ENCODE measurements around the gene CTDNEP1. TPM values are rescaled to one million over a fixed set of nuclear protein-coding genes. Genes with fewer than 3 reads are reported as not detected.

Gene CTDNEP1
- total RNA-seq = 100 to 1,000 TPM; 158 to 203 TPM

DNA sequence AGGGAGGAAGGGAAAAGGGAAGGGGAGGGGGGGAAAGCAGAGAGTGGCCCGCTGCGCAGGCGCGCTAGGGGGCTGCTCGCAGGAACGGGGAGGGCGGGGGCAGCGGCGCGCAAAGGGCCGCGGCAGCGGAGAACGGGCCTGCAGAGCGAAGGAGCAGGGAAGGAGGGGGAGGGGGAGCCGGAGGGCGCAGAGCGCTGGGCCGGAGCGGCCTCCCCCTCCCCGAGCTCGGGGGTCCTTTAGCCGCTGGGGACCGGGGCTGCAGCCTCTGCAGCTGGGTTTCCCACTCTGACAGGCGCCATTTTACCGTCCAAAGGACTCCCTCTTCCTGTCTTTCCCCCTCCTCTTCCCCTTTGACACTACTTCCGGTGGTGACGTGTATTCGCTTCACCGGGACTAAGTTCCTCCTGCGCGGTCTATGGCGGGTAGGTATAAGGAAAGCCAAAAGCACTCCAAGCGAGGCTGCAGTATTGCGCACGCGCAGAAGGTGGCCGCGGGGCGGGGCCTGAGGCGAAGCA is at the start of gene CTDNEP1:
TSS of gene CTDNEP1 (minus strand) at position 74 of the 515 bp plus-strand sequence. CDS start 438 bp downstream, outside the sequence.
- H3K4me1 Mint-ChIP-seq = peaks cover 45% of the 10 kb centered on the region
- peak within 1 kb of the TSS; percentile 99 for H3K27ac Mint-ChIP-seq
- CTCF ChIA-PET = interaction anchor here (0.6 to 1.0 kb wide), 4 partner anchors 12 to 32 kb away, joined by 3 to 5 read pairs (median 4); partner anchors contain the start of genes ACADVL, DLG4 and PHF23
- POLR2A ChIA-PET = interaction anchor here (1.0 to 1.6 kb wide), 3 partner anchors 10 to 78 kb away, joined by 3 to 8 read pairs (median 4); partner anchors contain the start of genes GABARAP and PHF23
- intact Hi-C loops (cut with DNase I, micrococcal nuclease) = loop anchor here (1.0 to 5.0 kb wide), 24 partner anchors 9 to 681 kb away; partner anchors contain the start of genes EIF5A (in 2 of the 2), GABARAP (in 2 of the 2), POLR2A (in 2 of the 2) and ACADVL (in 1 of the 2)
- ATAC-seq = peak; percentile 94
- DNase-seq = peak; percentile 99
- no peaks in the 10 kb centered on the region for H3K9me3 Mint-ChIP-seq (ENCODE audit: low read depth)
- H3K4me3 Mint-ChIP-seq = peak within 1 kb of the TSS; percentile 93
- H3K27me3 Mint-ChIP-seq = no peaks in the 10 kb centered on the region
- peaks cover 39% of the 10 kb centered on the region for H3K36me3 Mint-ChIP-seq (ENCODE audit: low read depth)

DNA sequence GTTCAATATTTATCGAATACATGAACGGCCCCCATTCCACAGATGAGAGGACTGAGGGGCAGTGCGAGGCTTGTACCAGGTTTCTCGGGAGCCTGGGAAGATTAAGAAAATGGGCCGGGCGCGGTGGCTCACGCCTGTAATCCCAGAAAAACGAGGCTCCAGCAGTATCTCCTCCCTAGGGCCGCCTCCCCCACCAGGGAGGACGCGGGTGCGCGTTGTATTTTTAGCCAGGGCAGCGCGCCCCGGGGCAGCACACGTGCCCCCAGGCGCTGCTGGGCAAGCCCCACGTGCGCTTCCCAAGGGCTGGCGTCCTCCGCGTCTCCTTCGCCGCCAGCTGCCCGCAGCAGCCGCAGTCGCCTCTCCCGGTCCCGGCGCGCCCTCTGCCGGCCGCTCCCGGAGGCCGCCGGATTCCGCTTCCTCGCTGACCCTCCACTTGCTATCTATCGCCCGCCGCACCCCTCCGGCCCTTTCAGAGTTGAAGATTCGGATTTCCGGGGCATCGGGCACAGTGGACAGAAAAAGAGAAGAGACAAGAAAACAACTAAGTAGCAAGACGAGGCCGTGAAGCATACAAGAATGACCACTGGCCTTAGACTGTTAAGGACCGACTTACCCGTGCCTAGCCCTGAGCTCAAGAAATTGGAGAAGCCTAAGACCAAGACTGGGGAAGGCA is 44.8 kb upstream of the CTDNEP1 start:
- CTCF ChIA-PET = interaction anchor here (0.6 to 2.3 kb wide), 29 partner anchors 9 to 393 kb away, joined by 3 to 45 read pairs (median 4); partner anchors contain the start of genes ACAP1, GPS2 and SLC2A4
- H3K4me3 Mint-ChIP-seq = peak overlapping the region; percentile 35
- H3K9me3 Mint-ChIP-seq (ENCODE audit: low read depth) = no peaks in the 10 kb centered on the region

DNA sequence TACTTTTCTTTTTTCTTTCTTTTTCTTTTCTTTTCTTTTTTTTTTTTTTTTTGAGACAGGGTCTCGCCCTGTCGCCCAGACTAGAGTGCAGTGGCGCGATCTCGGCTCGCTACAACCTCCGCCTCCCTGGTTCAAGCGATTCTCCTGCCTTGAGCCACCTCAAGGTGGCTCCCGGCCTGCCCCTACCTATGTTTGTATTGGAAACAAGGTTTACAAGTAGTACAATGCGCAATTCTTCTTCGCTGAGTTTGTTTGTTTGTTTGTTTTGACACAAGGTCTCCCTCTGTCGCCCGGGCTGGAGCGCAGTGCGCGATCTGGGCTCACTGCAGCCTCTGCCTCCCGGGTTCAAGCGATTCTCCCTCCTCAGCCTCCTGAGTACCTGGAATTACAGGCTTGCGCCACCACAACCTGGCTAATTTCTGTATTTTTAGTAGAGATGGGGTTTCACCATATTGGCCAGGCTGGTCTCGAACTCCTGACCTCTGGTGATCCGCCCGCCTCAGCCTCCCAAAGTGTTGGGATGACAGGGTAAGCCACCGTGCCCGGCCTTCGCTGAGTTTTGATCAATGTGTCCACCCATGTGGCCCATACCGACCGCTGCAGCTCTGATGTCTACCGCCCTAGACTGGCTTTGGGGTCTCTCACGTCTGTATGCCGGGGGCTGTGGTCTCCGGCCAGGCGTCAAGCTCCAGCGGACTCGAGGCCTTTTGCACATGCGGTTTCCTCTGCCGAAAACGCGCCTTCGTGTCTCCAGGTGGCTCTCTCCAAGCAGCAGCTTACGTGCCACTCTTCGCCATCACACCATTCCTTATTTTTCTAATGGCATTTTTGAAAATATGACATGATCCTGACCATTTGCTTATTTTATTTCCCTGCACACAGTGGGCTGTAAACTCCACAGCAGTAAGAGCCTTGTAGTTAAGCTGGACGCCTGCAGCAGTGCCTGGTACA is 44.0 kb upstream of the CTDNEP1 start:
- H3K27ac Mint-ChIP-seq = no peak overlapping the region
- intact Hi-C loops (cut with DNase I, micrococcal nuclease) = loop anchor here (1.0 to 10.0 kb wide), 6 partner anchors 15 to 249 kb away; partner anchors contain the start of gene CLDN7 (in 1 of the 2)
- H3K9me3 Mint-ChIP-seq (ENCODE audit: low read depth) = no peaks in the 10 kb centered on the region
- ATAC-seq (no peak), DNase-seq (no peak)
- peaks cover 19% of the 10 kb centered on the region for H3K27me3 Mint-ChIP-seq
- peak overlapping the region; percentile 59 for H3K4me3 Mint-ChIP-seq
- CTCF ChIA-PET = interaction anchor here (0.7 to 2.3 kb wide), 19 partner anchors 9 to 393 kb away, joined by 3 to 45 read pairs (median 5); partner anchors contain the start of genes ACAP1, GPS2 and SLC2A4
- peaks cover 23% of the 10 kb centered on the region for H3K4me1 Mint-ChIP-seq
- H3K36me3 Mint-ChIP-seq (ENCODE audit: low read depth) = no peaks in the 10 kb centered on the region
- POLR2A ChIA-PET = interaction anchor here (0.6 to 1.5 kb wide), 2 partner anchors 40 to 250 kb away, joined by 3 read pairs; no protein-coding TSS in a partner anchor

More for the DNA sequence above, 44.8 kb upstream of the CTDNEP1 start:
- intact Hi-C loops (cut with DNase I, micrococcal nuclease) = loop anchor here (1.0 to 10.0 kb wide), 6 partner anchors 16 to 250 kb away; partner anchors contain the start of gene CLDN7 (in 1 of the 2)
- H3K4me1 Mint-ChIP-seq = peaks cover 23% of the 10 kb centered on the region
- no peaks in the 10 kb centered on the region for H3K36me3 Mint-ChIP-seq (ENCODE audit: low read depth)
- POLR2A ChIA-PET = interaction anchor here (0.6 to 1.5 kb wide), 2 partner anchors 39 to 251 kb away, joined by 3 read pairs; no protein-coding TSS in a partner anchor
- H3K27me3 Mint-ChIP-seq = peaks cover 19% of the 10 kb centered on the region
- ATAC-seq (peak; percentile 38), DNase-seq (peak; percentile 83)
- H3K27ac Mint-ChIP-seq = no peak overlapping the region

GRCh38 chr17:7294614-7295153 is 43.1 kb upstream of the CTDNEP1 start, which contains the start of gene YBX2:
YBX2 (minus strand) TSS chr17:7294639; CDS start chr17:7294500, 139 bp downstream.
- peaks cover 23% of the 10 kb centered on the region for H3K4me1 Mint-ChIP-seq
- H3K27ac Mint-ChIP-seq = peak within 1 kb of the TSS; percentile 58
- H3K27me3 Mint-ChIP-seq = peaks cover 19% of the 10 kb centered on the region
- peak; percentile 90 for DNase-seq
- no peaks in the 10 kb centered on the region for H3K9me3 Mint-ChIP-seq (ENCODE audit: low read depth)
- ChIA-PET POLR2A (no interaction called here), CTCF (no interaction called here)
- intact Hi-C loops (cut with DNase I, micrococcal nuclease) = loop anchor here (1.0 to 10.0 kb wide), 3 partner anchors 32 to 160 kb away; partner anchors contain the start of genes CLDN7 (in 1 of the 2) and ELP5 (in 1 of the 2)
- H3K36me3 Mint-ChIP-seq (ENCODE audit: low read depth) = no peaks in the 10 kb centered on the region
- peak within 1 kb of the TSS; percentile 59 for H3K4me3 Mint-ChIP-seq
- peak; percentile 87 for ATAC-seq

- H3K27me3 Mint-ChIP-seq = peaks cover 19% of the 10 kb centered on the region
These were observed 42.5 kb upstream of the CTDNEP1 start for GRCh38 chr17:7293816-7294613.

GRCh38 chr17:7293159-7293558 is 41.6 kb upstream of the CTDNEP1 start:
- no peaks in the 10 kb centered on the region for H3K9me3 Mint-ChIP-seq (ENCODE audit: low read depth)
- ATAC-seq (no peak), DNase-seq (no peak)
- H3K27me3 Mint-ChIP-seq = peaks cover 19% of the 10 kb centered on the region
- no peaks in the 10 kb centered on the region for H3K36me3 Mint-ChIP-seq (ENCODE audit: low read depth)
- ChIA-PET CTCF (interaction anchor here (0.8 to 1.5 kb wide), 3 partner anchors 30 to 72 kb away, joined by 3 to 5 read pairs (median 4); partner anchors contain the start of gene NEURL4), POLR2A (no interaction called here)
- intact Hi-C loops (cut with DNase I, micrococcal nuclease) = loop anchor here in 1 of 2 experiments (10.0 kb wide), 1 partner anchor 158 kb away; no protein-coding TSS in a partner anchor
- H3K4me1 Mint-ChIP-seq = peaks cover 23% of the 10 kb centered on the region
- H3K27ac Mint-ChIP-seq = no peak overlapping the region
- no peak overlapping the region for H3K4me3 Mint-ChIP-seq

More at GRCh38 chr17:7293816-7294613, 42.5 kb upstream of the CTDNEP1 start:
- no peak for ATAC-seq
- POLR2A ChIA-PET = no interaction called here
- Mint-ChIP-seq H3K4me3 (peak overlapping the region; percentile 17), H3K27ac (no peak overlapping the region), H3K36me3 (ENCODE audit: low read depth) (no peaks in the 10 kb centered on the region), H3K9me3 (ENCODE audit: low read depth) (no peaks in the 10 kb centered on the region), H3K4me1 (peaks cover 23% of the 10 kb centered on the region)
- intact Hi-C loops (cut with DNase I, micrococcal nuclease) = loop anchor here in 1 of 2 experiments (1.0 to 10.0 kb wide), 2 partner anchors 42 to 159 kb away; partner anchors contain the start of gene ELP5
- peak; percentile 42 for DNase-seq
- CTCF ChIA-PET = no interaction called here

- peaks cover 23% of the 10 kb centered on the region for H3K4me1 Mint-ChIP-seq
- H3K9me3 Mint-ChIP-seq (ENCODE audit: low read depth) = no peaks in the 10 kb centered on the region
- ChIA-PET CTCF (interaction anchor here (0.8 to 1.5 kb wide), 3 partner anchors 31 to 72 kb away, joined by 3 to 5 read pairs (median 4); partner anchors contain the start of gene NEURL4), POLR2A (no interaction called here)
- no peaks in the 10 kb centered on the region for H3K36me3 Mint-ChIP-seq (ENCODE audit: low read depth)
- H3K27ac Mint-ChIP-seq = no peak overlapping the region
- H3K27me3 Mint-ChIP-seq = peaks cover 19% of the 10 kb centered on the region
- no peak overlapping the region for H3K4me3 Mint-ChIP-seq
- ATAC-seq (no peak), DNase-seq (no peak)
- intact Hi-C loops (cut with DNase I, micrococcal nuclease) = loop anchor here in 1 of 2 experiments (10.0 kb wide), 1 partner anchor 158 kb away; no protein-coding TSS in a partner anchor
These were observed 41.2 kb upstream of the CTDNEP1 start for GRCh38 chr17:7292729-7293128.

- ChIA-PET POLR2A (no interaction called here), CTCF (interaction anchor here (0.6 to 1.5 kb wide), 4 partner anchors 11 to 215 kb away, joined by 3 to 5 read pairs (median 3); partner anchors contain the start of gene NEURL4)
- Mint-ChIP-seq H3K27ac (no peak overlapping the region), H3K36me3 (ENCODE audit: low read depth) (no peaks in the 10 kb centered on the region), H3K9me3 (ENCODE audit: low read depth) (no peaks in the 10 kb centered on the region), H3K27me3 (peaks cover 19% of the 10 kb centered on the region), H3K4me3 (no peak overlapping the region), H3K4me1 (peaks cover 23% of the 10 kb centered on the region)
- DNase-seq (no peak), ATAC-seq (no peak)
- intact Hi-C loops (cut with DNase I, micrococcal nuclease) = loop anchor here in 1 of 2 experiments (10.0 kb wide), 1 partner anchor 157 kb away; no protein-coding TSS in a partner anchor
These were observed 40.7 kb upstream of the CTDNEP1 start for GRCh38 chr17:7292194-7292593.

DNA sequence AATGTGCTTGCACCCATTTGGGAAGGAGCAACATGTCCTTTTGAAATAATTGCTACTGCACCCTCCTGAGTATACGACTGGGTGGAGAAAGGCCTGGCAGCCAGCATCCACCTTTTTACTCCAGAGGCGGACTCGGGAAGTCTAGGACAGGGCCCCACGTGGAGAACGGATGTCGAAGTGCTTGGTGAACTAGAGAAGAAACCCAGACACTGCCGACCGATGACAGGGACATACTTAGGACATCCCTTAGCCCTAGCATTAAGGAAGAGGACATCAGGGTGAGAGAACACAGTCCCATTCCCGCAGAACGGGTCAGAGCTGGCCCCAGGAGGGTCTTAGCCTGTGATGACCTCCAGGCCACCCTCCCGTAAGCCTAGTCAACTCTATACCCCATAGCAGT is 39.2 kb upstream of the CTDNEP1 start:
- no peaks in the 10 kb centered on the region for H3K36me3 Mint-ChIP-seq (ENCODE audit: low read depth)
- no peak overlapping the region for H3K4me3 Mint-ChIP-seq
- H3K27me3 Mint-ChIP-seq = peaks cover 16% of the 10 kb centered on the region
- ATAC-seq = no peak
- CTCF ChIA-PET = interaction anchor here (0.6 kb wide), 2 partner anchors 20 to 69 kb away, joined by 3 read pairs; no protein-coding TSS in a partner anchor
- H3K4me1 Mint-ChIP-seq = peaks cover 14% of the 10 kb centered on the region
- no peak for DNase-seq
- no peaks in the 10 kb centered on the region for H3K9me3 Mint-ChIP-seq (ENCODE audit: low read depth)
- H3K27ac Mint-ChIP-seq = no peak overlapping the region
- POLR2A ChIA-PET = no interaction called here
- intact Hi-C loops (cut with DNase I, micrococcal nuclease) = loop anchor here in 1 of 2 experiments (10.0 kb wide), 1 partner anchor 156 kb away; no protein-coding TSS in a partner anchor
